Gastroesophageal sphincter (tissue), 4 donors: ENCODE results near the gene UBE2L6. TPM values are rescaled to one million over a fixed set of nuclear protein-coding genes. Genes with fewer than 3 reads are reported as not detected.

Experiments used
- ATAC-seq: fragments of 150-250 bp; one replicate; pipeline ENCODE4 v1.9.1; 2016; ENCODE audit warnings: mild to moderate bottlenecking, moderate library complexity
- H3K27ac ChIP-seq, 4 donors: fragments of 200-600 bp; sonication (generic) in 3 of 4; 1 replicate in 3 of 4; 2 replicates in 1 of 4; pipeline ENCODE4 v1.5.1; 2016 to 2019
- H3K27me3 ChIP-seq: fragments of 200-600 bp; sonication (generic); one replicate; pipeline ENCODE4 v1.5.1; 2019
- H3K36me3 ChIP-seq, 2 donors: fragments of 200-600 bp; sonication (generic); one replicate each; pipeline ENCODE4 v1.5.1; 2019; ENCODE audit warnings: control low read depth in 1 of 2
- H3K4me1 ChIP-seq, 3 donors: fragments of 200-600 bp; sonication (generic); 1 replicate in 2 of 3; 2 replicates in 1 of 3; pipeline ENCODE4 v1.5.1; 2016 to 2019; ENCODE audit warnings: control low read depth in 2 of 3
- H3K4me3 ChIP-seq, 2 donors: fragments of 200-600 bp; sonication (generic); one replicate each; pipeline ENCODE4 v1.5.1; 2019; ENCODE audit warnings: mild to moderate bottlenecking in 1 of 2, moderate library complexity in 1 of 2
- H3K9me3 ChIP-seq, 3 donors: fragments of 200-600 bp; sonication (generic); one replicate each; pipeline ENCODE4 v1.5.1; 2017 to 2019; ENCODE audit warnings: control low read depth in 2 of 3
- CTCF ChIP-seq, 4 experiments: fragments of 200-600 bp in 2 of 4; fragments of 450-650 bp in 2 of 4; sonication (generic) in 1 of 4; IDR thresholded peaks; one replicate each; pipeline ENCODE4 v1.5.1; 2017 to 2019; ENCODE audit warnings: antibody characterized with exemption in 4 of 4, mild to moderate bottlenecking in 2 of 4, moderate library complexity in 2 of 4
- EP300 ChIP-seq: sonication (generic); formaldehyde crosslinking; IDR thresholded peaks from one replicate; pipeline ENCODE4 v1.6.1; 2017; ENCODE audit warnings: antibody characterized with exemption, mild to moderate bottlenecking
- POLR2A ChIP-seq, 2 donors: fragments of 450-650 bp; IDR thresholded peaks; one replicate each; pipeline ENCODE4 v1.6.1; 2017; ENCODE audit warnings: antibody characterized with exemption in 2 of 2, mild to moderate bottlenecking in 2 of 2, moderate library complexity in 1 of 2
- POLR2AphosphoS5 ChIP-seq: sonication (generic); formaldehyde crosslinking; IDR thresholded peaks from one replicate; pipeline ENCODE4 v1.6.1; 2017; ENCODE audit warnings: antibody characterized with exemption
- WGBS, 2 donors: methylation state at CpG; one replicate each; pipeline ENCODE4 v1.1.5; 2018; ENCODE audit warnings: low coverage in 1 of 2; 5-methylcytosine and 5-hydroxymethylcytosine counted together
- total RNA-seq, 4 donors: library from RNA; depleted of rRNA; stranded (reverse); fragments of >200 nt; gene quantifications; one replicate each; pipeline ENCODE4 v1.1.0, GENCODE V29; 2016

The UBE2L6 gene
- total RNA-seq, 4 donors from 2014 or later = 15.3 to 34.6 (median 28.3) TPM

DNA sequence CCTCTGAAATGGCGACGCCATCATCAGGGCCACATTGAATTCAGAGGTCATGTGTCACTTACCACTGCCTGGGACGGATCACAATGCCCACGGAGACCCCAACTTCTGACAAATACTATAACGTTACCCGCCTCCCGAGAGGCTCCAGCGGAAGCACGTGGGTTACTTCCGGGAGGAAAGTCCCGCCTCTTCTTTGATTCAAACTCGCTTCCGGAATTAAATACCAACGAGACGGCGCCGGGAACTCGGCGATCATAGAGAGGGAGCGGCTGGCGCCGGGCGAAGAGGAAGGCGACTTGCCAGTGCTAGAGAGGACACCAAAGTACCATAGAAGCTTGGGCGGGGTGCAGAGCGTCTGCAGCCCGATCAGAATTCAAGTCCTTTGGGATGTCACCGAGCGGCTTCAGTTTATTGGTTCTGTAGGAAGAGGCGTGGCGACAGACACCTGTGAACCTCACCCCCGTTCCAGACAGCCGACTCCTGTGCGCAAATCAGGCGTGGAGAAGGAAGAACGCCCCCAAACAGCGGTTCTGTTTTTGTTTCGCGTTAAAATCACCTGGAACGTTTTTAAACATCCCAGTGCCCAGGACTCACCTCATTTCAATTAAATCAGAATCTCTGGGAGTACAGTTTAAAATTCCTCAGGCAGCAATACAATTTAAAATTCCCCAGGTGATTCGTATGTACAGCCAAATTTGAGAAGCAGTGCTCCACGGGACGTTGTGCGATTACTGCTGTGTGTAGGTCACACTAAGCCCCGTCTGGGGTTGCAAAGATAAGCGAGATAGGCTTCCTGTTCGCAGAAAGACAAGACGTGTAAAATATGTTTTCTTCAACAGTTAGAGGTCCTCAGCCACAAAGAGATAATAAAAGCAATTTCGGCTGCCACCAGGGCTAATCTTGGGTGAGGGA, 36.6 kb downstream of the UBE2L6 start, which contains the start of gene TIMM10:
Gene TIMM10, minus strand, starts transcription at position 159 of the 912 bp plus-strand sequence. CDS start 565 bp downstream, outside the sequence.
- H3K4me3 ChIP-seq = peak within 1 kb of the TSS; percentile 41 to 66
- WGBS, 2 donors = 1 to 2% methylated on average over 15 to 21 of the region's 49 CpGs

DNA sequence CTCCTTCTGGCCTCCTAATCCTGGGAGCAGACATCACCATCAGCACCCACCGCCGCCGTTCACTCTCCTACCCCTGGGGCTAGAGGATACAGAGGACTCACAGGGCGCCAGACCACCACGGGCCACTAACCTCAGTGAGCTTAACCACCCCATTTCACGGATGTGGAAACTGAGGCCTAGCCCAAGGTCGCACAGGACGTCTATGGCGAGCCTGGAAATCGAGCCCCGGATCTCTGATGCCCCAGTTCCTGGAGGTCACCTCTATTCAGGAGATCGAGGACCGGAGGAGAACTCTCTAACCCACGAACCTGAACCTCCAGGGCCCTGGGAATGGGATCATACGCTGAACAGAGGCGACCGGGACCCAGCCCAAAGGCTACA, 37.3 kb downstream of the UBE2L6 start:
- ATAC-seq = peak; percentile 3
- WGBS, 2 donors = 0% methylated on average over 4 of the region's 17 CpGs; no CpG with 5 or more reads in 1 of the 2 donors
- peaks cover 3 to 30% (median 11%) of the 10 kb centered on the region in 3 donors for H3K4me1 ChIP-seq
- peak overlapping the region; percentile 41 to 66 for H3K4me3 ChIP-seq
- no peaks in the 10 kb centered on the region for H3K9me3 ChIP-seq
- peaks cover 0 to 17% of the 10 kb centered on the region in 2 donors for H3K36me3 ChIP-seq
- peak overlapping the region in 3 of 4 donors; percentile 66 to 84 (median 74) for H3K27ac ChIP-seq
- H3K27me3 ChIP-seq = no peaks in the 10 kb centered on the region
- TF ChIP-seq CTCF (IDR thresholded peaks at IDR 0.05) (no peak), EP300 (no peak), POLR2A (IDR thresholded peaks at IDR 0.05) (no peak)

More for the DNA sequence above, 36.6 kb downstream of the UBE2L6 start, which contains the start of gene TIMM10:
- Histone ChIP-seq H3K27me3 (no peaks in the 10 kb centered on the region), H3K27ac (peak within 1 kb of the TSS; percentile 21 to 84 (median 70)), H3K4me1 (peaks cover 3 to 30% (median 11%) of the 10 kb centered on the region in 3 donors), H3K9me3 (no peaks in the 10 kb centered on the region), H3K36me3 (peaks cover 0 to 17% of the 10 kb centered on the region in 2 donors)
- TF ChIP-seq POLR2A (IDR thresholded peaks at IDR 0.05) = peak in 1 of 2 donors; percentile 8
- peak; percentile 77 for TF ChIP-seq POLR2AphosphoS5
- no peak for TF ChIP-seq EP300
- peak in 1 of 4 experiments; percentile 8 for TF ChIP-seq CTCF (IDR thresholded peaks at IDR 0.05)
- peak; percentile 96 for ATAC-seq

DNA sequence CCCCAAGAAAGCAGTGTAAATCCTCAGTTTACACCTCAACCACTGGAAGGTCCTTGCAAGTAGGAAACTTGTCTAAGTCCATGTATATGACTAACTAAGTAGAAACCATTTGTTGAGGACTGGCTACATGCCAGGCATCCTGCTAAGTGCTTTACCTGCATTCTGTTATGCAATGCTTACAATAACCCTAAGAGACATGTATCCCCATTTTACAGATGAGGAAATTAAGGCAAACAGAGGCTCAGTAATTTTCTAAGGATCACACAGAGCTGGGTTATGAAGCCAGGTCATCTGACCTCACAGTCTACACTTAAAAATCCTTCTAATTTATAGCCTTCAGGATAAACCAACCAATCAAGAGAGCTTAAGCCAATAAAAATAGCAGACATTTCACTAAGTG, 38.5 kb downstream of the UBE2L6 start:
- TF ChIP-seq EP300 (no peak), POLR2A (IDR thresholded peaks at IDR 0.05) (no peak), POLR2AphosphoS5 (no peak), CTCF (IDR thresholded peaks at IDR 0.05) (no peak)
- H3K4me3 ChIP-seq = no peak overlapping the region
- peaks cover 3 to 30% (median 11%) of the 10 kb centered on the region in 3 donors for H3K4me1 ChIP-seq
- H3K9me3 ChIP-seq = no peaks in the 10 kb centered on the region
- peaks cover 0 to 17% of the 10 kb centered on the region in 2 donors for H3K36me3 ChIP-seq
- no peak overlapping the region for H3K27ac ChIP-seq
- ATAC-seq = no peak
- no peaks in the 10 kb centered on the region for H3K27me3 ChIP-seq

DNA sequence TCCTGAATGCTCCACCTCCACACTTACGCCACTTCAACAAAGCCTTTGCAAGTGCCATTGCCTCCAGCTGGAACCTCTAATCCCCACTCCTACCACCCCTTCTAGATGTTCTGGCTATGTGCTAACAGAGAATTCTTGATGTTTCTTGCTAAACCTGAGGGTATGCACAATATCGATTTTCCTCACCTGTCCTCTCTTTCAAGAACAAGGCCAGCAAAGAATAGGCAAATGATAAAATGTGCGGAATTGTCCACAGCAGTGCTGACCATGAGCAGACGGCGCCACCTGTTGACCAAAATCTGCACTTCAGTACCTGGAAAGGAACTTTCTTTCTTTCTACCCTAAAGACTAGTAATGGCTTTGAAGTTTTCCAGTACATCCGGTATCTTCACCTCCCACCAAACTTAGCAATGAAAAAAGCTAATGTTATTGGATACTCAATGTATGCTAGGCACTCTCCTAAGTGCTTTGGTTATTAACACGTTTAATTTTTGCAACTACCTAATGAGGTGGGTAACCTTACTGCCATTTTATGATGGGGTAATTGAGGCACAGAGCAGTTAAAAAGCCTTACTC, 40.3 kb downstream of the UBE2L6 start:
- TF ChIP-seq CTCF (IDR thresholded peaks at IDR 0.05) (peak; percentile 91 to 97 (median 94)), EP300 (no peak), POLR2AphosphoS5 (no peak)
- H3K4me1 ChIP-seq = peaks cover 3 to 30% (median 11%) of the 10 kb centered on the region in 3 donors
- peak; percentile 33 for ATAC-seq
- H3K36me3 ChIP-seq = peaks cover 0 to 17% of the 10 kb centered on the region in 2 donors
- H3K27ac ChIP-seq = no peak overlapping the region
- WGBS, 2 donors = 12 to 13% methylated on average over 7 of the region's 7 CpGs
- H3K9me3 ChIP-seq = no peaks in the 10 kb centered on the region
- H3K27me3 ChIP-seq = no peaks in the 10 kb centered on the region
- H3K4me3 ChIP-seq = no peak overlapping the region
